GM19193 (cell line): ENCODE results near the gene NAPSA.

Source experiments
- POLR2A ChIP-seq: IDR thresholded peaks from 4 replicates; pipeline ENCODE4 v1.6.1; 2011; ENCODE audit not compliant: insufficient read depth, insufficient read length; ENCODE audit errors: extremely low read depth

The NAPSA gene

GRCh38 chr19:50328873-50329145 lies 36.6 kb downstream of the NAPSA start:
- no peak for TF ChIP-seq POLR2A

GRCh38 chr19:50328224-50328872 lies 37.1 kb downstream of the NAPSA start:
- TF ChIP-seq POLR2A = peak; percentile 9

GRCh38 chr19:50327461-50328223 lies 37.8 kb downstream of the NAPSA start:
- no peak for TF ChIP-seq POLR2A

GRCh38 chr19:50327013-50327412 lies 38.4 kb downstream of the NAPSA start:
- TF ChIP-seq POLR2A = no peak

GRCh38 chr19:50326101-50326664 lies 39.3 kb downstream of the NAPSA start:
- TF ChIP-seq POLR2A = no peak

- no peak for TF ChIP-seq POLR2A
Measured at GRCh38 chr19:50325310-50326100, 39.9 kb downstream of the NAPSA start.

GRCh38 chr19:50324331-50324730 lies 41.1 kb downstream of the NAPSA start:
- TF ChIP-seq POLR2A = no peak

GRCh38 chr19:50323782-50324133 lies 41.7 kb downstream of the NAPSA start:
- no peak for TF ChIP-seq POLR2A

GRCh38 chr19:50322931-50323781 lies 42.3 kb downstream of the NAPSA start:
- TF ChIP-seq POLR2A = no peak

GRCh38 chr19:50322234-50322633 lies 43.2 kb downstream of the NAPSA start:
- no peak for TF ChIP-seq POLR2A

- no peak for TF ChIP-seq POLR2A
Measured at GRCh38 chr19:50321831-50322230, 43.6 kb downstream of the NAPSA start.

- TF ChIP-seq POLR2A = no peak
Measured at GRCh38 chr19:50320596-50320995, 44.8 kb downstream of the NAPSA start.

- no peak for TF ChIP-seq POLR2A
Measured at GRCh38 chr19:50320051-50320450, 45.4 kb downstream of the NAPSA start.

GRCh38 chr19:50319156-50319555 lies 46.3 kb downstream of the NAPSA start:
- no peak for TF ChIP-seq POLR2A

GRCh38 chr19:50318438-50318837 lies 47.0 kb downstream of the NAPSA start:
- no peak for TF ChIP-seq POLR2A

GRCh38 chr19:50317115-50317514 lies 48.3 kb downstream of the NAPSA start:
- TF ChIP-seq POLR2A = no peak
